AG10803 (cell line): ENCODE measurements around the gene CDC5L.

ENCODE experiments used
- DNase-seq: peaks from one replicate; pipeline ENCODE4 v3.0.0; 2010; ENCODE audit warnings: low read depth
- H3K4me3 ChIP-seq: 2 replicates; pipeline ENCODE4 v1.5.1; 2011; ENCODE audit warnings: mild to moderate bottlenecking, low read length, control low read depth
- CTCF ChIP-seq: conservative IDR thresholded peaks from 2 replicates; pipeline ENCODE4 v1.5.1; 2011; ENCODE audit warnings: mild to moderate bottlenecking, low read length, control low read depth, inconsistent platforms

CDC5L gene

GRCh38 chr6:44487586-44487985 lies 100.1 kb downstream of the CDC5L start:
- DNase-seq, result peak; percentile 33
- no peak for TF ChIP-seq CTCF

DNA sequence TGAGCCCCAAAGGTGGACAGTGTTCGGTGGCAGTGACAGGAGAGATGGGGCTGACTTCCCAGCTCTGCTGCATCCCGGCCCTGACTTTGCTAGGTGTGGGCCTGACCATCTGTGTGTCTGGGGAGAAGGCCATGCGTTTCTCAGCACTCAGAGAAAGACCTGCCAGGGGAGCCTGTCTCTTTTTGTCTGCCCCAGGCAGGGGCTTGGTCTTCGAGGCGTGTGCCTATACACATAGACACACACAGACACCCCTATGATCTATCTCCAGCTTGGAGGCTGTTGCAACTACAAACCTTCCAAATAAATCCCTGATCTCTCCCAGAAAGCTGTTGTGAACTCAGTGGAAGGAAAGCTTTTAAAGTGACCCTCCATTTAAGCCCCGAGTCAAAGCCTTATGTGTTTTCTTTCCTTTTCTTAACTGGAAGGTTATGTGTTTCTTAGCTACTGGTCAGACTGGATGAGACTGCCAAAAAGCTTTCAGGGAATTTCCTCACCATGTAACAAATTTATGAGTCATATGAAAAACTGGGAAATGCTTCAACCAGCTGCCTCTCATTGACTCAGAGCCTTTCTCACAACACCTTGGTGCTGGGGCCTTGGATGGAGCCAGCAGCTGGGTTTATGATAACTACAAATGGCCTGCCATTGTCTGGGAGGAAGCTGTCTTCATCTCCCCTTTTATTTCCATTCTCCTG lies 102.6 kb downstream of the CDC5L start:
- DNase-seq, result peak; percentile 97
- H3K4me3 ChIP-seq, result peak overlapping the region; percentile 39; the same call in 1 of the 2 replicates
- no peak for TF ChIP-seq CTCF

More at GRCh38 chr6:44487586-44487985, 100.1 kb downstream of the CDC5L start:
- H3K4me3 ChIP-seq, result no peak overlapping the region

DNA sequence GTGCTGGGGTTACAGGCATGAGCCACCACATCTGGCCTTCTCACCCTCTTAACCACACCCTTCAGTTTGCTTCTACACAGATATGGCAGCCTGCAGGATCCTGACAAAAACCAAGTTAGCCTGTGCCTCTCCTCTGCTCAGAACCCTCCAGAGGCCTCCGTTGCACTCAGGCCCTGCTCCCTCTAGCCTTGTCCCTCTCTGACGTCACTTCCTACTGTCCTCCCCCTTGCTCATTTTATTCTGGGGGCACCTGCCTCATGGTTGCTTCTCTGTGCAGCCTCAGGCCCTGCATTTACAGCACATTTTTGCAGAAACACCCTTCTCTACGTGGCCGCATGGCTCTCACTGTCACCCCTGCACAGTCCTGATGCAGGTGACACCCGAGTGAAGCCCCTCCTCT lies 105.6 kb downstream of the CDC5L start:
- H3K4me3 ChIP-seq, result no peak overlapping the region
- no peak for TF ChIP-seq CTCF
- no peak for DNase-seq

GRCh38 chr6:44493593-44493992 lies 106.1 kb downstream of the CDC5L start:
- no peak for DNase-seq
- TF ChIP-seq CTCF, result no peak
- no peak overlapping the region for H3K4me3 ChIP-seq

DNA sequence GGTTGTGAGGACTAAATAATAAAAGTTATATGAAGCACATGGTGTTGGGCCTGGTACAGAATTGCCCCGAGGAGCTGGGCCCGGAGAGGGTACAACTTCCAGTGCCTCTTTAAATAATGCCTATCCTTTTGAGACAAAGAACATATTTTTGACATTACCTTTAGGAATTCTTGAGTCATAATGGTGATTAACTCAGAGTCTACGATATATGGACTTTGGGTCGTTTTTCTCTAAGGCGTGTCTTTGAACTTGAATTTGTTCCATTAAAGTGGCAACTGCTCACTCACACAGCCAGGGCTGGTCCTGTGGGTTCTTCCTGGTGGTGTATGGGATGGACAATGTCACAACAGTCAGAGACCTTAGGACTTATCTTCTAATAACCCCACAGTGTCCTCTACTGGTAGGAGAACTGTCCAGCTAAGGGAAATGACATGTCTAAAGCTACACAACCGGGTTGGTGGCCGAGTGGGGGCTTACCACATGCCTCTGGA lies 106.5 kb downstream of the CDC5L start:
- TF ChIP-seq CTCF, result peak; percentile 34
- peak; percentile 73 for DNase-seq
- H3K4me3 ChIP-seq, result no peak overlapping the region

DNA sequence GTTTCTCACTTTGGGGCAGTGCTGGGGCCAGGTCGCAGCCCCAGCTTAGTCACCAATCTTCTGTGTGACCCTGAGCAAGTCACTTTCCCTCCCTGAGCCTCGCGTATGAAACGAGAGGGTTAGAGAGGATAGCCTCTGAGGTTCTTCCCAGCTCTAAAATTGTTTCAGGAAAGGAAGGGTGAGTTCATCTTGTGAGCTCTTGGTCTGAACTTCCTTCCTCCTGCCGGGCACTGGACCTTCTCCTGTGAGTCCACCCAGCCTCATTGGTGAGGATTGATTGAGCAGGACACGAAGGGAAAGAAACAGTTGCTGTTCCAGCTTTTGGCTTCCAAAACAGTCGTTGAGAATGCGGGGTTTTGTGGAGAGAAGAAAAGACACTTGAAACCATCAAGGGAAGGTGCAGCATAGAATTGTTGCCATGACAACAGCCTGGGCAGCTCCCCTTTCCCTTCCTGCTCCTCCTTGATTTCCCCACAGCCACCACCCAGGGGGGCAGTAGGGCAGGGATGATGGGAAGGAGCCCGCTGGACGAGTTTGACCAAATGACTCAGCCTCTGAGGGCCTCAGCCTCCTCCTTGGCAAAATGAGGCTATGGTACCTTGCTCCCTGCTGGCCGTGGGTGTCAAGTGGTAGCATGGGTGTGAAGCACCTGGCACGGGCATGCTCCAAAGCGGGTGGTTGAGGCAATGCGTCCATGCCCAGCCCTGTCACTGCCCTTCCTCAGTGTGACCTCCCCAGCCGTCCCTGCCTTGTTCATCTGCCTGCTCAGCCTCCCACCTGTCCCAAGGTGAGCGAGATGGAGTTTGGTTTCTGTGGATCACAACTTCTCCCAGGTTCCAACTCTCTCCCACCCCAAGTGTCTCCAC lies 107.8 kb downstream of the CDC5L start:
- TF ChIP-seq CTCF, result no peak
- DNase-seq, result no peak
- H3K4me3 ChIP-seq, result no peak overlapping the region
